ENCODE measurements around the gene KYNU.

- no peak for TF ChIP-seq CTCF (IDR thresholded peaks at IDR 0.05)
- no peak for TF ChIP-seq POLR2A (IDR thresholded peaks at IDR 0.05)
Measured at GRCh38 chr2:142933916-142934315, 56.5 kb downstream of the KYNU start.

Data from tibial nerve (tissue), 3 donors.